ENCODE results near the gene CEP41.

Gene CEP41

DNA sequence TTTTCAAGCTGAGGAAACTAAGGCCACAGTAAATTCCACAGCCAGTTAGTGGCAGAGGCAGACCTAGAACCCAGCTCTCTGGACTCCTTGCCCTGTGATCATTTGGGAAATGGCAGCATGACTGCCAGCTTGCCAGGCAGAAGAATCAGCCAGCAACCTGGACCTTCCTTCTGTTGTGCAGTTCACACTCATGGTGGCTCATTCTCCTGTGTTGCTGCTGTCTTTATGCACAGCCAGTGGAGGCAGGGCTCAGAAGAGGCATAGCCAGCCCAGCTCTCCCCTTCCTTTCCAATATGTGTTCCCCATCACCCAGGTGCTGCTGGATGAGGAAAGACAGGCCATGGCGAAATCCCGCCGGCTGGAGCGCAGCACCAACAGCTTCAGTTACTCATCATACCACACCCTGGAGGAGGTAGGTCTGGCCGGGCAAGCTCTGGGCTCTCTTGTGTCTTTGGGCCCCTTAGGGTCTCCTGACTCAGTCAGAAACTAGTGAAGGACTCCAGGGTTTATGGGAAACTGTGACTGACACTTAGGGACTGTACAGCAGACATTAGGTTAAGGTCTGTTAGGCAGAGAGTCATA lies 81.4 kb downstream of the CEP41 start:
- Histone ChIP-seq H3K4me3 (ENCODE audit: low read depth, low read length) (no peak overlapping the region), H3K27ac (ENCODE audit: low read depth, low read length) (no peak overlapping the region), H3K36me3 (ENCODE audit: control insufficient read depth, insufficient read depth, low read length) (no peaks in the 10 kb centered on the region), H3K9ac (ENCODE audit: low read depth, low read length) (no peak overlapping the region), H3K9me3 (ENCODE audit: control insufficient read depth, insufficient read depth, low read length) (no peaks in the 10 kb centered on the region), H3K4me1 (ENCODE audit: control insufficient read depth, insufficient read depth, low read length) (peaks cover 14% of the 10 kb centered on the region), H3K27me3 (ENCODE audit: control insufficient read depth, insufficient read depth, low read length) (no peaks in the 10 kb centered on the region)

DNA sequence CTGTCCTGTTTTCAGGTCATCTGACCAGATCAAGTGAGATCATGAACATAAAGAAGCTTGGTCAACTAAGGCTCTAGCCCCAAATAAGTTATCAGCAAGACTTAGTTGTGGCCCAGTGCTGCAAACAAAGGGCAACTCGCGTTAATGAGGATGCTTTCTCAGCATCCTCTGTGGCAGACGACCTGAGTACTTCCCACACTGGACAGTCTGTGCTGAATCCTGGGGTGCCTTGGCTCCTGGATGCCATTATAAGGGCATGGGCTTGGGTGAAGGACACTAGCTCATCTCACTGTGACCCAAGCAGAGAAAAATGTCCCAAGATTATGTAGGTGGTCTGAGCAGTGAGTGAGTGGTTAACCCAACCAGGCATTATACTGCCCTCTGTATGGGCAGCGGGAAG lies 82.3 kb downstream of the CEP41 start:
- no peaks in the 10 kb centered on the region for H3K27me3 ChIP-seq (ENCODE audit: control insufficient read depth, insufficient read depth, low read length)
- peaks cover 14% of the 10 kb centered on the region for H3K4me1 ChIP-seq (ENCODE audit: control insufficient read depth, insufficient read depth, low read length)
- no peaks in the 10 kb centered on the region for H3K36me3 ChIP-seq (ENCODE audit: control insufficient read depth, insufficient read depth, low read length)

DNA sequence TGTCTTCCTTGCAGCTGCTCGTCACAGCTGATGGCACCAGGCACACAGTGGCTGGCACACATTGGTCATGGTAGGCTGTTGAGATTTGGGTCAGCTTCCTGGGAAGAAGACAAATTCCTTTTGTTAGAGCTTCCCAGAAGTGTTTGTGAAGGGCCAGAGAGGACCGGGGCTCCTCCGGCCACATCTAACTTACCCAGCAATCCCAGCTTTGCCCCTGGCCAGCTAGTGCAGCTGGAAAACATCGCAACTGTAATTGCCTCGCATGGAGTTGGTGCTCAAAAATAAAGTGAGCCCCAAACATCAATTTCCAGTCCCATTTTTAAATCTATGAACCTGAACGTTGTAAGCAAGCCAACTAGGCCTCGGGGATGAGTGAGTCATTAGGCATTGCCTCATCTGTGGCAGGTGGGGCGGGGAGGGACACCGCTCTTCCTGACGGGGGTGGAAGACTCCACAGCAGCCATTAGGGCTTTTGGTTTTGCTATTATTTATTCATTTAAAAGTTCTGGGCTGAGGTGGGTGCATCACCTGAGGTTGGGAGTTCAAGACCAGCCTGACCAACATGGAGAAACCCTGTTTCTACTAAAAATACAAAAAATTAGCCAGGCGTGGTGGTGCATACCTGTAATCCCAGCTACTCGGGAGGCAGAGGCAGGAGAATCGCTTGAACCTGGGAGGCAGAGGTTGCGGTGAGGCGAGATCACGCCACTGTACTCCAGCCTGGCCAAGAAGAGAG lies 83.8 kb downstream of the CEP41 start:
- H3K9ac ChIP-seq (ENCODE audit: low read depth, low read length): no peak overlapping the region
- no peaks in the 10 kb centered on the region for H3K27me3 ChIP-seq (ENCODE audit: control insufficient read depth, insufficient read depth, low read length)
- H3K36me3 ChIP-seq (ENCODE audit: control insufficient read depth, insufficient read depth, low read length): no peaks in the 10 kb centered on the region
- H3K4me3 ChIP-seq (ENCODE audit: low read depth, low read length): peak overlapping the region; percentile 11; the same call in 1 of the 2 replicates
- H3K4me1 ChIP-seq (ENCODE audit: control insufficient read depth, insufficient read depth, low read length): peaks cover 17% of the 10 kb centered on the region
- H3K9me3 ChIP-seq (ENCODE audit: control insufficient read depth, insufficient read depth, low read length): no peaks in the 10 kb centered on the region
- peak overlapping the region; percentile 70 for H3K27ac ChIP-seq (ENCODE audit: low read depth, low read length)

More for the DNA sequence above, 82.3 kb downstream of the CEP41 start:
- H3K9ac ChIP-seq (ENCODE audit: low read depth, low read length): no peak overlapping the region
- H3K27ac ChIP-seq (ENCODE audit: low read depth, low read length): no peak overlapping the region
- H3K4me3 ChIP-seq (ENCODE audit: low read depth, low read length): no peak overlapping the region
- no peaks in the 10 kb centered on the region for H3K9me3 ChIP-seq (ENCODE audit: control insufficient read depth, insufficient read depth, low read length)

GRCh38 chr7:130356121-130356875 lies 84.5 kb downstream of the CEP41 start:
- Histone ChIP-seq H3K9me3 (ENCODE audit: control insufficient read depth, insufficient read depth, low read length) (no peaks in the 10 kb centered on the region), H3K27me3 (ENCODE audit: control insufficient read depth, insufficient read depth, low read length) (no peaks in the 10 kb centered on the region), H3K36me3 (ENCODE audit: control insufficient read depth, insufficient read depth, low read length) (no peaks in the 10 kb centered on the region), H3K27ac (ENCODE audit: low read depth, low read length) (peak overlapping the region; percentile 70), H3K9ac (ENCODE audit: low read depth, low read length) (no peak overlapping the region), H3K4me1 (ENCODE audit: control insufficient read depth, insufficient read depth, low read length) (peaks cover 25% of the 10 kb centered on the region), H3K4me3 (ENCODE audit: low read depth, low read length) (peak overlapping the region; percentile 11; the same call in 1 of the 2 replicates)

GRCh38 chr7:130353196-130353595 lies 87.6 kb downstream of the CEP41 start:
- no peak overlapping the region for H3K27ac ChIP-seq (ENCODE audit: low read depth, low read length)
- H3K4me3 ChIP-seq (ENCODE audit: low read depth, low read length): no peak overlapping the region
- no peaks in the 10 kb centered on the region for H3K27me3 ChIP-seq (ENCODE audit: control insufficient read depth, insufficient read depth, low read length)
- H3K36me3 ChIP-seq (ENCODE audit: control insufficient read depth, insufficient read depth, low read length): no peaks in the 10 kb centered on the region
- H3K9me3 ChIP-seq (ENCODE audit: control insufficient read depth, insufficient read depth, low read length): no peaks in the 10 kb centered on the region
- peaks cover 32% of the 10 kb centered on the region for H3K4me1 ChIP-seq (ENCODE audit: control insufficient read depth, insufficient read depth, low read length)
- H3K9ac ChIP-seq (ENCODE audit: low read depth, low read length): no peak overlapping the region

GRCh38 chr7:130352194-130353074 lies 88.4 kb downstream of the CEP41 start:
- Histone ChIP-seq H3K9me3 (ENCODE audit: control insufficient read depth, insufficient read depth, low read length) (no peaks in the 10 kb centered on the region), H3K9ac (ENCODE audit: low read depth, low read length) (no peak overlapping the region), H3K4me1 (ENCODE audit: control insufficient read depth, insufficient read depth, low read length) (peaks cover 32% of the 10 kb centered on the region), H3K27ac (ENCODE audit: low read depth, low read length) (peak overlapping the region; percentile 19), H3K27me3 (ENCODE audit: control insufficient read depth, insufficient read depth, low read length) (no peaks in the 10 kb centered on the region), H3K4me3 (ENCODE audit: low read depth, low read length) (no peak overlapping the region), H3K36me3 (ENCODE audit: control insufficient read depth, insufficient read depth, low read length) (no peaks in the 10 kb centered on the region)

GRCh38 chr7:130351791-130352090 lies 89.1 kb downstream of the CEP41 start:
- Histone ChIP-seq H3K36me3 (ENCODE audit: control insufficient read depth, insufficient read depth, low read length) (no peaks in the 10 kb centered on the region), H3K4me3 (ENCODE audit: low read depth, low read length) (no peak overlapping the region), H3K4me1 (ENCODE audit: control insufficient read depth, insufficient read depth, low read length) (peaks cover 29% of the 10 kb centered on the region), H3K27ac (ENCODE audit: low read depth, low read length) (peak overlapping the region; percentile 19), H3K9ac (ENCODE audit: low read depth, low read length) (0 out of 2 replicates have a peak overlapping the region, but pooled peaks have one; percentile 12), H3K9me3 (ENCODE audit: control insufficient read depth, insufficient read depth, low read length) (no peaks in the 10 kb centered on the region), H3K27me3 (ENCODE audit: control insufficient read depth, insufficient read depth, low read length) (no peaks in the 10 kb centered on the region)

DNA sequence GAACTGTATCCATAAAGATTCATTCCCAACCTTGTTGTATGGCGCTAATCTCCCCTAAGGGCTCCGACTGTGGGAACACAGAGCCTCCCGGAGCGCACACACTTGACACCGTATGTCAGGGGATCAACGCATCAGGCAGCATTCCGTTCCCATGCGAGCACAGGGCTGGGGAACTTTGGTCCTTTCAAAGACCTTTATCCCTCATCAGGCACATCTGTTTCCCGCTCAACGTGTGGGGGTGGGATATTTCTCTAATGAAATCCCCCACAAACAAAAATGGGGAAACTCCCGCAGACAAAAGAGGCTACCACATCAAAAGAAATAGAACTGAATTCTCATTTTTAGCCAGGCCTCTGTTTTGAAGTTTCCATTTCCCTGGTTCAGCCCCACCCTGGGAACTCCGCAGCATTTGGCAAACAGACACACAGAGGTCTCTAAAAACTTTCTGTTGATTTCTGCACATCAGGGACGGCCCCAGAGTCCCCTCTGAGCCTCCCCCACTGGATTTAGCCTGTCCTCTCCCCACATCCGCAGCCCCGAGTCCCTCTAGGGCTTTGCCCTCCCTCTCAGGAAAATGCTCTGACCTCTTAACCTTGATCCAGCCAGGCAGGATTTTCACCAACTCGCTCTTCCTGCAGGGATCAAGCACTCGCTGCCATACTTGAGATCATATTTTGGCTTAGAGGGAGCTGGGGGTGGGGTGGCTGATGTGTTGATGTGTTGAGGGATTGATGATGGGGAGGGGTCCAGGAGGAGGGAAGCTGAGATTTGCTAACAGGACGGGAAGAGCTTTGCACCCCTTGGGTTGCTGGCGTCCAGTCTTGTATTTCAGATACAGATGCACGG lies 89.6 kb downstream of the CEP41 start:
- no peaks in the 10 kb centered on the region for H3K36me3 ChIP-seq (ENCODE audit: control insufficient read depth, insufficient read depth, low read length)
- peaks cover 27% of the 10 kb centered on the region for H3K4me1 ChIP-seq (ENCODE audit: control insufficient read depth, insufficient read depth, low read length)
- peak overlapping the region; percentile 19 for H3K27ac ChIP-seq (ENCODE audit: low read depth, low read length)
- no peak overlapping the region for H3K4me3 ChIP-seq (ENCODE audit: low read depth, low read length)
- H3K27me3 ChIP-seq (ENCODE audit: control insufficient read depth, insufficient read depth, low read length): no peaks in the 10 kb centered on the region
- H3K9me3 ChIP-seq (ENCODE audit: control insufficient read depth, insufficient read depth, low read length): no peaks in the 10 kb centered on the region
- 0 out of 2 replicates have a peak overlapping the region, but pooled peaks have one; percentile 12 for H3K9ac ChIP-seq (ENCODE audit: low read depth, low read length)

DNA sequence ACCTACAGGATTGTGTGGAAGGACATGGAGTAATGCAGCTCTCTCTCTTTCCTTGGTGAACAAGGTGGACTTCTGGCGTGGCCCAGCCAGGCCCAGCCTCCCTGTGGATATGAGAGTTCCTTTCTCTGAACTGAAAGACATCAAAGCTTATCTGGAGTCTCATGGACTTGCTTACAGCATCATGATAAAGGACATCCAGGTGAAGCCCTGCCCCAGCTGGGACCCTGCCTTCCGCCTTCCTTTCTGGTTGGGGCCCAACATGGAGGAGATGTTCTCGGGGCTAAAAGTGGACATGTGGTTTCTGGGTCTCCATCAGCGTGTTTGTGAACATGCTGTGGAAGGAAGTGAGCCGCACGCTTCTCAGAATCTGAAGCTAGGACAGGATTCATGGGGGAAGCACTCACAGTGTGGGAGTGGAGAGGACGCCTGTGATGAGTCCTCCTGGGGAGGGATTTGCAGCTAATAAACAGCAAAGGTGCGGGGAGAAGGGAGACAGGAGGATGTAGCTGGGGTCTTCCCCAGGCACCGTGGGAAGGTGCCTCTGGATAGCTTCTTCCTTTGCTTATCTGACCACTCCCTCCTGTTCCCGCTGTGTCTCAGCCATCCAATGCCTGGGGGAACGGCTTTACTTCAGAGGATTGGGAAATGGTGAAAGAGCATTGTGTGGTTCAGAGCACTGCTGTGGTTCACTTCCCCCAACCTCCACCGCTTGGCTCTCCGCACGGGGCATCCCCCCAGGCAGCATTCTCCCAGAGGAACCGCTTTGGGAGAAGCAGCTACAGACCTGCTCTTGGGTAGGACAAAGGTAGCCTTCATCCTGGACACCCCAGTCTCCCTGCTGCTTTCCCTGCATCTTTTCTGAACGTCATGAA lies 90.7 kb downstream of the CEP41 start:
- Histone ChIP-seq H3K27me3 (ENCODE audit: control insufficient read depth, insufficient read depth, low read length) (no peaks in the 10 kb centered on the region), H3K36me3 (ENCODE audit: control insufficient read depth, insufficient read depth, low read length) (no peaks in the 10 kb centered on the region), H3K27ac (ENCODE audit: low read depth, low read length) (peak overlapping the region; percentile 2), H3K4me1 (ENCODE audit: control insufficient read depth, insufficient read depth, low read length) (peaks cover 30% of the 10 kb centered on the region), H3K9me3 (ENCODE audit: control insufficient read depth, insufficient read depth, low read length) (no peaks in the 10 kb centered on the region), H3K4me3 (ENCODE audit: low read depth, low read length) (no peak overlapping the region), H3K9ac (ENCODE audit: low read depth, low read length) (no peak overlapping the region)
